ACHN (cell line): ENCODE data around the gene ATP6V1F.

Experiments used
- DNase-seq: peaks from one replicate; pipeline ENCODE4 v3.0.0-alpha.2; 2015
- in situ Hi-C: cut with HindIII; loops from 2 replicates; pipeline ENCODE4 v1.10.0; 2017; ENCODE audit warnings: low sequenced_read_pairs, low pct_ligation_motif_present, low pct_unique_long_range_greater_than_20kb

ATP6V1F gene

GRCh38 chr7:128833946-128834325 is 28.7 kb upstream of the ATP6V1F start:
- in situ Hi-C loops: no loop called here
- no peak for DNase-seq

GRCh38 chr7:128835231-128835751 is 27.4 kb upstream of the ATP6V1F start:
- in situ Hi-C loops: no loop called here
- DNase-seq: no peak

GRCh38 chr7:128835790-128836641 is 26.6 kb upstream of the ATP6V1F start:
- in situ Hi-C loops: no loop called here
- DNase-seq: no peak

GRCh38 chr7:128836729-128837348 is 25.8 kb upstream of the ATP6V1F start:
- no peak for DNase-seq
- in situ Hi-C loops: no loop called here

- DNase-seq: no peak
These were observed 25.1 kb upstream of the ATP6V1F start for GRCh38 chr7:128837521-128837921.

GRCh38 chr7:128838109-128838779 is 24.4 kb upstream of the ATP6V1F start:
- DNase-seq: no peak
- in situ Hi-C loops: no loop called here

More at GRCh38 chr7:128837521-128837921, 25.1 kb upstream of the ATP6V1F start:
- in situ Hi-C loops: no loop called here

GRCh38 chr7:128838981-128839731 is 23.5 kb upstream of the ATP6V1F start:
- in situ Hi-C loops: no loop called here
- no peak for DNase-seq

GRCh38 chr7:128839751-128840177 is 22.9 kb upstream of the ATP6V1F start:
- in situ Hi-C loops: no loop called here
- no peak for DNase-seq

- in situ Hi-C loops: no loop called here
- no peak for DNase-seq
These were observed 22.1 kb upstream of the ATP6V1F start for GRCh38 chr7:128840326-128841170.

GRCh38 chr7:128841171-128841690 is 21.4 kb upstream of the ATP6V1F start:
- in situ Hi-C loops: no loop called here

GRCh38 chr7:128841921-128842673 is 20.6 kb upstream of the ATP6V1F start:
- peak; percentile 55 for DNase-seq
- in situ Hi-C loops: no loop called here

More at GRCh38 chr7:128841171-128841690, 21.4 kb upstream of the ATP6V1F start:
- DNase-seq: no peak

- DNase-seq: no peak
- in situ Hi-C loops: no loop called here
These were observed 19.7 kb upstream of the ATP6V1F start for GRCh38 chr7:128842674-128843641.

- no peak for DNase-seq
- in situ Hi-C loops: no loop called here
These were observed 18.6 kb upstream of the ATP6V1F start for GRCh38 chr7:128843938-128844621.

- in situ Hi-C loops: no loop called here
These were observed 17.8 kb upstream of the ATP6V1F start for GRCh38 chr7:128844777-128845311.

GRCh38 chr7:128845475-128845874 is 17.2 kb upstream of the ATP6V1F start:
- in situ Hi-C loops: no loop called here
- DNase-seq: no peak

More at GRCh38 chr7:128844777-128845311, 17.8 kb upstream of the ATP6V1F start:
- no peak for DNase-seq
